Stimulated activated naive B cell treated with anti-CD40 and anti-IgM and Interleukin-4, amounts not matched to agents 10 μg/mL and 1 μg/mL and 100 μg/mL, for 72 hours (primary cell): ENCODE data around the gene PPID.
A peak's percentile ranks its signal among the peaks of the same experiment; 100 is the strongest.
"Not testable (repeated sequence)": the region's sequence is repeated elsewhere in the genome, so short reads cannot be mapped to it uniquely, and the experiment has no call there.

ENCODE experiments used
- ATAC-seq, 2 donors: fragments of 150-1000 bp; cut with Tn5 transposase; replicated peaks; 2 replicates each; pipeline ENCODE4 v1.10.0; 2021; ENCODE audit warnings: moderate library complexity in 1 of 2
- DNase-seq: peaks from one replicate; pipeline ENCODE4 v3.0.0; 2021
- H3K27ac Mint-ChIP-seq: one replicate; pipeline ENCODE4 v1.8.0; 2022; ENCODE audit warnings: mild to moderate bottlenecking, mixed read lengths
- H3K27me3 Mint-ChIP-seq, 2 donors: one replicate each; pipeline ENCODE4 v1.8.0; 2022; ENCODE audit warnings: mixed read lengths in 2 of 2
- H3K36me3 Mint-ChIP-seq, 2 donors: one replicate each; pipeline ENCODE4 v1.8.0; 2022; ENCODE audit warnings: mixed read lengths in 2 of 2, mild to moderate bottlenecking in 1 of 2
- H3K4me1 Mint-ChIP-seq, 2 donors: one replicate each; pipeline ENCODE4 v1.8.0; 2022; ENCODE audit warnings: mixed read lengths in 2 of 2, mild to moderate bottlenecking in 1 of 2
- H3K4me3 Mint-ChIP-seq, 2 donors: one replicate each; pipeline ENCODE4 v1.8.0; 2022; ENCODE audit warnings: mild to moderate bottlenecking in 2 of 2, mixed read lengths in 2 of 2, moderate library complexity in 1 of 2
- H3K9me3 Mint-ChIP-seq, 2 donors: one replicate each; pipeline ENCODE4 v1.8.0; 2022; ENCODE audit warnings: mixed read lengths in 2 of 2, mild to moderate bottlenecking in 1 of 2

Gene PPID

DNA sequence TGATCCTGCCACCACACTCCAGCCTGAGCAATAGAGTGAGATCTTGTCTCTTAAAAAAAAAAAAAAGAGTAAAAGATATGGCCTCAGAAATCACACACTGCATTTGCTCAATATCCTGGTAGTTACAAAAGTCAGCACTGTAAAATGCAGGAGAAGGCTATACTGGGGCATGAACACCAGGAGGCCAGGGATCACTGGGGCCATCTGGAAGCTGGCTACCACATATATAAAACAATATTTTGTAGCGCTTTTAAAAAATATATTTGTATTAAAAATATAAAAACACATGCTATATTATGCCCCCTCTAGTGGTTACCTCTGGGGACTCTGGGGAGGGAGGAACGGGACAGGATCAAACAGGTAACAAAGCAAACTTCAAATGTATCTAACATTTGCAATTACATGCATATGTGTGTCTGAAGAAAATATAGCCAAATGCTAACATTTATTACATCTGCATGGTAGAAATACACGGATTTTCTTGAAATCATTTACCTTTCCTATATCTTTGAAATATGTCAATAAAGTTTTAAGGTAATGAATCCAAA lies 55.5 kb downstream of the PPID start:
- H3K27me3 Mint-ChIP-seq = no peaks in the 10 kb centered on the region
- no peak for ATAC-seq

DNA sequence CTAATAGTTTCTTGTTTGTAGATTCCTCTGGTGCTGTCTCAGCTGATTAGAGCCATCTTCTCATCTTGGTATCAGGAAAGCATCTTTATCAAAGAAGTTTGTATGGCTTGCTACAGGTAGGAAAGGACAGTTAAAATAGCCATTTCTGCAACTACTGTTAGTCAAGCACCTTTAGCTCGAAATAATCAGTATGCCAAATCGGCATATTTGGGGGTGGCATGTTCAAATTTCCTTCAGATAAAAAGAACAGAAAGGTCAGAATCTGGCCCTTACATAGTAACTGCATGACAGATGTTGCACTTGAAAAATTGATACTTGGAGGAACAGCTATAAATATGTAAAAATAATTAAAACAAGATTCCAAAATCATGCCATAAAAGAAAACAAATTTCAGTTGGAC lies 56.3 kb downstream of the PPID start:
- Mint-ChIP-seq H3K9me3 (no peaks in the 10 kb centered on the region), H3K36me3 (peaks cover 4 to 13% of the 10 kb centered on the region in 2 donors), H3K27me3 (no peaks in the 10 kb centered on the region), H3K4me3 (no peak overlapping the region), H3K4me1 (peaks cover 13% of the 10 kb centered on the region in 2 donors), H3K27ac (no peak overlapping the region)
- ATAC-seq (no peak), DNase-seq (no peak)

More for the DNA sequence above, 55.5 kb downstream of the PPID start:
- Mint-ChIP-seq H3K36me3 (peaks cover 4 to 13% of the 10 kb centered on the region in 2 donors), H3K4me1 (peaks cover 13 to 14% of the 10 kb centered on the region in 2 donors), H3K4me3 (no peak overlapping the region), H3K27ac (no peak overlapping the region), H3K9me3 (no peaks in the 10 kb centered on the region)
- DNase-seq = no peak

DNA sequence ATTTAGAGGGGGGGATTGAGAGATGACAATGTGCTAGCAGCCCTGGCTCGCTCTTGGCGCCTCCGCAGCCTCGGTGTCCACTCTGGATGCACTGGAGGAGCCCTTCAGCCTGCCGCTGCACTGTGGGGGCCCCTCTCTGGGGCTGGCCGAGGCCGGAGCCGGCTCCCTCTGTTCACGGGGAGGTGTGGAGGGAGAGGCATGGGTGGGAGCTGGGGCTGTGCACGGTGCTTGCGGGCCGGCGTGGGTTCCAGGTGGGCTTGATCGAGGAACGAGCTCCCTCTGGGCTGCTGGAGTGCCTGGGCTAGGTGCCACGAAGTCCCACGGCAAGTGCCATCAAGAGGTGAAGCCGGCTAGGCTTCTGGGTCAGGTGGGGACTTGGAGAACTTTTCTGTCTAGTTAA lies 58.4 kb downstream of the PPID start:
- H3K27ac Mint-ChIP-seq = no peak overlapping the region
- peaks cover 2 to 13% of the 10 kb centered on the region in 2 donors for H3K36me3 Mint-ChIP-seq
- DNase-seq (no peak), ATAC-seq (no peak)
- H3K9me3 Mint-ChIP-seq = no peaks in the 10 kb centered on the region
- H3K4me3 Mint-ChIP-seq = no peak overlapping the region
- H3K4me1 Mint-ChIP-seq = peaks cover 5 to 6% of the 10 kb centered on the region in 2 donors
- no peaks in the 10 kb centered on the region for H3K27me3 Mint-ChIP-seq

DNA sequence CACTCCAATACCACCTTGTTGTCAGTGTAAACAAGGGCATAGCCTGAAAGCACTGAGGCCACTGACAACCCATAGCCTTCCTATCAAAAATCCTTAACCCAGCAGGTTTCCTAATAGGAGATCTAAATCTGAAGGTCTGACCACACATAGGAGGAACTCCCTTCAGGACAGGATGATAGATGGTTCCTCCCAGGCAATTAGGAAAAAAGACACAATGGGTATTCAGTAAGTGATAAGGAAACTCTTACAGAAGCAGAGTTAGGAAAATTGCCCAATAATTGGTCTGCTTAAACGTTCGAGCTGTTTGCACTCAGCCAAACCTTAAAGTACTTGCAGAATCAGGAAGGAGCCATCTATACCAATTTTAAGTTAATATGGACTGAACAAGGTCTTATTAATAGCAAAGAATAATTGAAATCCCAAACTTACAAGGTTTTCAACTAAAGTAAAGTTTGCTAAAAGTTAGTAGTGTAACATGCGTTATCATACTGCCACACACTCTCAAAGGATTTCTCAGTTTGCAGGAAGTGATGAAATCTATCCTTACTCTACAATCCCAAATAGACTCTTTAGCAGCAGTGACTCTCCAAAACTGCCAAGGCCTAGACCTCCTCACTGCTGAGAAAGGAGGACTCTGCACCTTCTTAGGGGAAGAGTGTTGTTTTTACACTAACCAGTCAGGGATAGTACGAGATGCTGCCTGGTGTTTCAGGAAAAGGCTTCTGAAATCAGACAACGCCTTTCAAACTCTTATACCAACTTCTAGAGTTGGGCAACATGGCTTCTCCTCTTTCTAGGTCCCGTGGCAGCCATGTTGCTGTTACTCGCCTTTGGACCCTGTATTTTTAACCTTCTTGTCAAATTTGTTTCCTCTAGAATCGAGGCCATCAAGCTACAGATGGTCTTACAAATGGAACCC lies 59.2 kb downstream of the PPID start:
- not testable (repeated sequence) for H3K4me3 Mint-ChIP-seq, H3K27ac Mint-ChIP-seq, ATAC-seq, H3K9me3 Mint-ChIP-seq, H3K4me1 Mint-ChIP-seq, DNase-seq, H3K27me3 Mint-ChIP-seq
- H3K36me3 Mint-ChIP-seq = peaks cover 2 to 13% of the 10 kb centered on the region in 2 donors

DNA sequence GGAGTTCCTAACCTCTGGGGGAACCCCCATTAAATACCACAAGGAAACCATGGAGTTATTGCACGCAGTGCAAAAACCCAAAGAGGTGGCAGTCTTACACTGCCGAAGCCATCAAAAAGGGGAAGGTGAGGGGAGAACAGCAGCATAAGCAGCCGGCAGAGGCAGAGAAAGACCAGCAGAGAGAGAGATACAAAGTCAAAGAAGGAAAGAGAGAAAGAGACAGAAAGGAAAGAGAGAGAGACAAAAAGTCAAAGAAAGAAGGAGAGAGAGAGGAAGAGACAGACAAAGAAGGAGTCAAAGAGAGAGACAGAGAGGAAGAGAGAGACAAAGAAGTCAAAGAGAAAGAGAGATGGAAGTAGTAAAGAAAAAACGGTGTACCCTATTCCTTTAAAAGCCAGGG lies 59.9 kb downstream of the PPID start:
- Mint-ChIP-seq H3K27ac (peak overlapping the region; percentile 53), H3K36me3 (peaks cover under 1 to 11% of the 10 kb centered on the region in 2 donors), H3K4me3 (peak overlapping the region in 1 of 2 donors; percentile 3)
- H3K9me3 Mint-ChIP-seq, DNase-seq, ATAC-seq, H3K4me1 Mint-ChIP-seq, H3K27me3 Mint-ChIP-seq: not testable (repeated sequence)
